HepG2 (cell line): ENCODE results near the gene VSTM4. TPM values are rescaled to one million over a fixed set of nuclear protein-coding genes. Genes with fewer than 3 reads are reported as not detected.

Source experiments
- ATAC-seq: fragments of 200-7000 bp; cut with Tn5 transposase; 3 replicates; pipeline ENCODE4 v1.9.1; 2020; ENCODE audit warnings: mild to moderate bottlenecking, moderate library complexity
- BruUV-seq: library from RNA; stranded (reverse); fragments of 400-500 nt; replicated peaks from 2 replicates; lab custom pipeline; 2021; lab: Mats Ljungman, UMichigan
- CTCF ChIA-PET: fragments of 300-600 bp; formaldehyde crosslinking; extraction: SDS; loops from one replicate; lab custom pipeline; 2021; ENCODE audit warnings: low total read pairs, inconsistent platforms, low intra/inter-chr PET ratio; lab: Yijun Ruan, JAX
- POLR2A ChIA-PET: fragments of 350-600 bp; sonication (Branson Sonifier 250); formaldehyde crosslinking; loops from one replicate; lab custom pipeline; 2020; ENCODE audit warnings: antibody characterized with exemption, inconsistent platforms; lab: Yijun Ruan, JAX
- DNase-seq: peaks from one replicate; pipeline ENCODE4 v3.0.0-alpha.2; 2015; ENCODE audit warnings: low spot score
- FAIRE-seq: peaks from 3 replicates; lab custom pipeline; 2011; peaks lifted over from hg19 to GRCh38; lab: Jason Lieb, UNC
- H2AFZ ChIP-seq: one replicate; pipeline ENCODE4 v1.6.1; 2011; ENCODE audit warnings: low read length, inconsistent platforms
- H3K27ac ChIP-seq: fragments of 300-600 bp; 3 replicates; pipeline ENCODE4 v1.8.0; 2011; ENCODE audit warnings: mixed run types, mild to moderate bottlenecking, mixed read lengths, low read length, inconsistent platforms; ENCODE audit not compliant: insufficient read depth; ENCODE audit errors: extremely low read length
- H3K27me3 ChIP-seq, 2 experiments: fragments of 200-600 bp in 1 of 2; 2 replicates in 1 of 2; 3 replicates in 1 of 2; pipeline versions ENCODE4 v1.6.0 to v1.8.0; 2011; ENCODE audit warnings: low read length in 2 of 2, mild to moderate bottlenecking in 2 of 2, moderate library complexity in 2 of 2, inconsistent platforms in 1 of 2; ENCODE audit not compliant: insufficient read depth in 2 of 2, control insufficient read depth in 1 of 2
- H3K36me3 ChIP-seq, 2 experiments: fragments of 200-600 bp in 1 of 2; replicated peaks in 1 of 2; 2 replicates in 1 of 2; 3 replicates in 1 of 2; pipeline versions ENCODE4 v1.5.1 to v1.8.0; 2011; ENCODE audit warnings: low read length in 2 of 2, inconsistent platforms in 1 of 2; ENCODE audit not compliant: insufficient read depth in 2 of 2, control insufficient read depth in 1 of 2
- H3K4me1 ChIP-seq: 2 replicates; pipeline ENCODE4 v1.5.1; 2012; ENCODE audit warnings: low read length, inconsistent platforms; ENCODE audit not compliant: insufficient read depth
- H3K4me2 ChIP-seq: 2 replicates; pipeline ENCODE4 v1.6.0; 2011; ENCODE audit warnings: low read depth, low read length, inconsistent platforms
- H3K4me3 ChIP-seq, 3 experiments: fragments of 200-600 bp in 1 of 3; sonication (generic), shearing (Covaris generic) in 1 of 3; replicated peaks in 1 of 3; 2 replicates each; pipeline ENCODE4 v1.5.1; 2011 to 2016; ENCODE audit warnings: low read length in 3 of 3, inconsistent platforms in 2 of 3, low read depth in 2 of 3, mild to moderate bottlenecking in 2 of 3, control low read depth in 1 of 3, mixed read lengths in 1 of 3; ENCODE audit not compliant: insufficient read depth in 1 of 3
- H3K79me2 ChIP-seq: one replicate; pipeline ENCODE4 v1.6.1; 2011; ENCODE audit warnings: low read length, inconsistent platforms; ENCODE audit not compliant: insufficient read depth
- H3K9ac ChIP-seq: 2 replicates; pipeline ENCODE4 v1.6.0; 2011; ENCODE audit warnings: mild to moderate bottlenecking, low read depth, low read length, inconsistent platforms; ENCODE audit not compliant: insufficient read depth
- H3K9me3 ChIP-seq: 2 replicates; pipeline ENCODE4 v1.5.1; 2012; ENCODE audit warnings: mild to moderate bottlenecking, low read length
- H4K20me1 ChIP-seq: 2 replicates; pipeline ENCODE4 v1.6.0; 2011; ENCODE audit warnings: inconsistent platforms, mild to moderate bottlenecking, low read length, moderate library complexity; ENCODE audit not compliant: insufficient read depth
- E2F1 ChIP-seq: sonication (generic); formaldehyde crosslinking; IDR thresholded peaks from 2 replicates; pipeline ENCODE4 v1.5.0; 2020; ENCODE audit warnings: missing genetic modification reagents
- GTF2F1 ChIP-seq: fragments of 150-350 bp; IDR thresholded peaks from 2 replicates; pipeline ENCODE4 v1.6.1; 2014; ENCODE audit warnings: low read length
- HNF1A ChIP-seq, 2 experiments: sonication (generic) in 1 of 2; formaldehyde crosslinking in 1 of 2; IDR thresholded peaks; 2 replicates each; pipeline versions ENCODE4 v1.4.0 to v1.6.1; 2016 to 2020; ENCODE audit warnings: borderline replicate concordance in 1 of 2, low read depth in 1 of 2, mild to moderate bottlenecking in 1 of 2, missing genetic modification reagents in 1 of 2
- KMT2A ChIP-seq: sonication (generic); formaldehyde crosslinking; IDR thresholded peaks from 2 replicates; pipeline ENCODE4 v1.4.0; 2020; ENCODE audit warnings: missing genetic modification reagents
- RXRA ChIP-seq: sonication (generic); formaldehyde crosslinking; IDR thresholded peaks from 2 replicates; pipeline ENCODE4 v1.5.1; 2020; ENCODE audit warnings: missing genetic modification reagents
- U2AF2 ChIP-seq: fragments of 200-400 bp; formaldehyde crosslinking; IDR thresholded peaks from 2 replicates; pipeline ENCODE4 v1.6.1; 2017; ENCODE audit warnings: low read depth, mild to moderate bottlenecking, low read length
- YEATS2 ChIP-seq: sonication (generic); formaldehyde crosslinking; IDR thresholded peaks from 2 replicates; pipeline ENCODE4 v1.4.0; 2020; ENCODE audit warnings: missing genetic modification reagents, borderline replicate concordance
- ZHX2 ChIP-seq, 2 experiments: sonication (generic) in 1 of 2; formaldehyde crosslinking in 1 of 2; IDR thresholded peaks; 2 replicates each; pipeline versions ENCODE4 v1.6.1 to v1.9.0; 2014 to 2022; ENCODE audit warnings: antibody characterized with exemption in 1 of 2, borderline replicate concordance in 1 of 2, inconsistent platforms in 1 of 2, low read depth in 1 of 2, missing genetic modification reagents in 1 of 2
- ZNF121 ChIP-seq: sonication (generic); formaldehyde crosslinking; IDR thresholded peaks from 2 replicates; pipeline ENCODE4 v1.5.0; 2020; ENCODE audit warnings: mild to moderate bottlenecking, missing genetic modification reagents
- ZNF143 ChIP-seq: sonication (generic); formaldehyde crosslinking; IDR thresholded peaks from 2 replicates; pipeline ENCODE4 v1.4.0; 2020; ENCODE audit warnings: missing genetic modification reagents
- ZNF225 ChIP-seq: sonication (generic); formaldehyde crosslinking; IDR thresholded peaks from 2 replicates; pipeline ENCODE4 v1.4.0; 2020; ENCODE audit warnings: mild to moderate bottlenecking, missing genetic modification reagents
- ZNF414 ChIP-seq: sonication (generic); formaldehyde crosslinking; IDR thresholded peaks from 2 replicates; pipeline ENCODE4 v1.5.0; 2020; ENCODE audit warnings: missing genetic modification reagents
- WGBS: methylation state at CpG from one replicate; pipeline ENCODE4 v1.1.6; 2017; ENCODE audit warnings: low lambda C conversion rate; 5-methylcytosine and 5-hydroxymethylcytosine counted together
- in situ Hi-C: cut with HindIII; loops from 2 replicates; pipeline ENCODE4 v1.10.0; 2017; ENCODE audit warnings: low pct_unique_long_range_greater_than_20kb; ENCODE audit not compliant: extremely low pct_ligation_motif_present
- intact Hi-C: fragments of 100-400 bp; cut with micrococcal nuclease; formaldehyde crosslinking; loops from one replicate; pipeline ENCODE4 v1.10.0; 2022; ENCODE audit not compliant: unreplicated experiment
- polyA plus RNA-seq, 8 experiments: library from polyadenylated mRNA; depleted of rRNA in 3 of 8; stranded (reverse) in 7 of 8; unstranded in 1 of 8; fragments of >200 nt; fragmentation: Illumina TruSeq in 4 of 8; extraction: Trizol in 4 of 8; gene quantifications; 2 replicates each; pipeline versions ENCODE4 v1.2.1 to v1.2.3, GENCODE V29; 2011 to 2016; ENCODE audit warnings: low read depth in 4 of 8, missing spikeins in 1 of 8, mixed read lengths in 1 of 8; ENCODE audit not compliant: insufficient read depth in 1 of 8
- total RNA-seq, 5 experiments: library from RNA; depleted of rRNA; stranded (reverse); fragments of >200 nt; fragmentation: Illumina TruSeq; extraction: Trizol; gene quantifications; 2 replicates each; pipeline ENCODE4 v1.2.3, GENCODE V29; 2016; ENCODE audit warnings: low read depth in 1 of 5

The VSTM4 gene
- total and polyA plus RNA-seq, 2 of the 13 experiments (the other 11 are each of a cell fraction or from before 2014, with no cell fraction given): not detected

DNA sequence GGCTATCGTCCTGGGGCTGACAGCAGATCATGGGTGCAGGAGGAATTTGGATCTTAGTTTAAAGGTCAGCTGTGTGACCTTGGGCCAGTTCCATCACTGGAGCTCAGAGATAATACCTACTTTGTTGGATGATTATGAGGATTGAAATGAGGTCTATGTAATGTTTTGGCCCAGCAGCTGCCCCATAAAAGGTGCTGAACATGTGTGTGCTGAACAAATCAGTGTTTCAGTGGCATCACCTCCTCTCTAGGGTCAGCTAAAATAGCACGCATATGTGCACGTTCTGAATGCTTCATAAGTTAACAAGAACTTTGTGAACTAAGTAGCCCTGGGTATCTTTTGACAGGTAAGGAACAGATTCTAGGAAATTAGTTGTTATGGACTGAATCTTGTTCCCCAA is 90.8 kb downstream of the VSTM4 start:
- ChIA-PET CTCF (no interaction called here), POLR2A (no interaction called here)
- peaks cover 13% of the 10 kb centered on the region for H3K4me1 ChIP-seq
- WGBS: 31% methylated on average over 3 of the region's 3 CpGs
- H3K27ac ChIP-seq: no peak overlapping the region
- intact Hi-C loops (no loop called here), in situ Hi-C loops (no loop called here)
- H3K27me3 ChIP-seq: no peaks in the 10 kb centered on the region
- H3K36me3 ChIP-seq: no peaks in the 10 kb centered on the region
- no peaks in the 10 kb centered on the region for H3K9me3 ChIP-seq
- ATAC-seq (no peak), FAIRE-seq (no peak), DNase-seq (no peak)
- no peaks in the 10 kb centered on the region for H3K79me2 ChIP-seq
- H3K4me2 ChIP-seq: no peak overlapping the region
- H3K4me3 ChIP-seq: no peak overlapping the region
- TF ChIP-seq E2F1 (CRISPR knock-in tag) (no peak), HNF1A (IDR thresholded peaks at IDR 0.05; ENCODE audit: low read depth) (no peak), HNF1A (CRISPR knock-in tag; IDR thresholded peaks at IDR 0.05; ENCODE audit: borderline replicate concordance) (no peak), ZHX2 (IDR thresholded peaks at IDR 0.05; ENCODE audit: low read depth) (no peak), ZHX2 (CRISPR knock-in tag; IDR thresholded peaks at IDR 0.05; ENCODE audit: borderline replicate concordance) (no peak), ZNF414 (CRISPR knock-in tag) (no peak), GTF2F1 (no peak), ZNF143 (CRISPR knock-in tag) (no peak), ZNF121 (no peak), U2AF2 (no peak), YEATS2 (CRISPR knock-in tag) (no peak), KMT2A (CRISPR knock-in tag) (no peak), RXRA (CRISPR knock-in tag) (no peak), ZNF225 (CRISPR knock-in tag) (no peak)
- H4K20me1 ChIP-seq: no peaks in the 10 kb centered on the region
- H2AFZ ChIP-seq: no peak overlapping the region
- no peak overlapping the region for H3K9ac ChIP-seq
- no TSS peak for BruUV-seq
